H1 (cell line): ENCODE measurements around the gene TECPR2.

Source experiments
- CTCF ChIP-seq, 3 experiments: IDR thresholded peaks; 1 replicate in 2 of 3; 2 replicates in 1 of 3; pipeline versions ENCODE4 v1.5.1 to v1.6.1; 2011; ENCODE audit warnings: low read length in 3 of 3, mild to moderate bottlenecking in 3 of 3, inconsistent platforms in 2 of 3, low read depth in 1 of 3, moderate library complexity in 1 of 3; ENCODE audit not compliant: insufficient read depth in 1 of 3; ENCODE audit errors: control extremely low read depth in 1 of 3
- POLR2A ChIP-seq, 2 experiments: IDR thresholded peaks; 1 replicate in 1 of 2; 2 replicates in 1 of 2; pipeline ENCODE4 v1.6.1; 2011; ENCODE audit warnings: low read depth in 2 of 2, low read length in 2 of 2, mild to moderate bottlenecking in 2 of 2; ENCODE audit errors: control extremely low read depth in 1 of 2
- SIX5 ChIP-seq: IDR thresholded peaks from 2 replicates; pipeline ENCODE4 v1.6.1; 2011; ENCODE audit warnings: mild to moderate bottlenecking, low read depth, low read length
- SP2 ChIP-seq: IDR thresholded peaks from 2 replicates; pipeline ENCODE4 v1.6.1; 2012; ENCODE audit warnings: mild to moderate bottlenecking, low read length, inconsistent platforms
- ZNF274 ChIP-seq: IDR thresholded peaks from 2 replicates; pipeline ENCODE4 v1.7.0; 2012; ENCODE audit warnings: low read length, borderline replicate concordance; ENCODE audit errors: extremely low read depth

DNA sequence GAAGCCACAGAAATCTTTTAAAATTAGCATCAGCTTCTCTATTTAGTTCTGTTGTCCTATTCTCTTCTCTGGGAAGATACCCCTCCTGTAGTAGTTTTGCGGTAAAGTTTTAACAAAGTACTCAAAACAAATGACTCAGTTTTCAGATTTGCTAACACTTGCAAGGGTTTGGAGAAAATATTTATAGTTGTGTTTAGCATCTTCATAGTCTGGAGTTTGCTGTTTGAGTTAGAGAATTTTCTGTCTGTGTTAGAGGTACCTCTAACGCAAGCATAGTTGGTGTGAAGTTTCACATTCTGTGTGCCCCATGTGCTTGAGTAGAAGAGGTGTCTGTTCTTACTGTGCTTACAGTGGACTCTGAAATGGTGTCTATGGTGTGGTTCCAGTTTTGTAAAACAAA lies 110.8 kb downstream of the TECPR2 start:
- TF ChIP-seq POLR2A (IDR thresholded peaks at IDR 0.05; ENCODE audit: control extremely low read depth in 1 of 2, low read depth in 2 of 2, low read length in 2 of 2) (no peak), CTCF (IDR thresholded peaks at IDR 0.05; ENCODE audit: control extremely low read depth in 1 of 3, insufficient read depth in 1 of 3, low read depth in 1 of 3, low read length in 3 of 3) (no peak), ZNF274 (no peak), SIX5 (no peak), SP2 (no peak)
